ENCODE results near the gene WDR45B.
A peak's percentile ranks its signal among the peaks of the same experiment; 100 is the strongest.
"Not testable (repeated sequence)": the region's sequence is repeated elsewhere in the genome, so short reads cannot be mapped to it uniquely, and the experiment has no call there.

The WDR45B gene

DNA sequence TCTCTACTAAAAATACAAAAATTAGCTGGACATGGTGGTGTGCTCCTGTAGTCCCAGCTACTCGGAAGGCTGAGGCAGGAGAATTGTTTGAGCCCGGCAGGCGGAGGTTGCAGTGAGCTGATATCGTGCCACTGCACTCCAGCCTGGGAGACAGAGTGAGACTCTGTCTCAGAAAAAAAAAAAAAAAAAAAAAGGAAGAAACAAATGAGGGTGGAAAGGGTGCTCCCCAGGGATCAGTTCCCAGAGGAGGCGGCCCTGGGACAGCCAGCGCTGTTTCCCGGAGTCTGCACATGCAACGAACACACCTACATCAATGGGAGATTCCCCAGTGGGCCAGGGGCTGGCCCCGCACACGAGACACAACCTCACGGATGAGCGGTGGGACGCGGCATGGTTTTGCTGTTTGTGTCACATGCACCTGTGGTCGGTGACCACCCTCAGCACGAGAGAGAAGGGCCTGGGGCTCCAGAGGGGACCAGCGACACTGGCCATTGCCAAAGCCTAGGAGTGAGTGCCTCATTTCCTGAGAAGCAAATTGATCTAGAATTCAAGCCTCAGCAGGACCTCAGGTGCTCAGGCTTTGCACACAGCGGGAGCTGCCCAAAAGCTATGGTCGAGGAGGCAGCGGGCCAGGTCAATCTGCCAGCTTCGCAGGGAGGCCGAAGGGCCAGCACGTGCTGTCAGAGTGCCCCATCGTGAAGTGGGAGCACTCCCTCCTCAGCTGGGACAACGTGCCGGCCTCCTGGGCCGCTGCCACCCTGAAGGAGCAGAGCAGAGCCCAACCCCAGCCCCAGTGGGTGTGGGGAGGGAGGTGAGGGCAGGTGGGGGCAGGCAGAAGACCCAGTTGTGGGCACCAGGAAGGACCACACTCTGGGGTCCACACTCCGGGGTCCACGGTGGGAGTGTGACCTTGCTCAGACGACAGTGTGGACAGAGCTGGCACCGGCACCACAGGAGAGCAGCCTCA lies 13.8 kb upstream of the WDR45B start:
- H3K4me3 ChIP-seq, result no peak overlapping the region
- no peak overlapping the region for H3K27ac ChIP-seq

GRCh38 chr17:82659886-82660285 lies 11.6 kb upstream of the WDR45B start:
- H3K4me3 ChIP-seq, result no peak overlapping the region
- no peak overlapping the region for H3K27ac ChIP-seq

DNA sequence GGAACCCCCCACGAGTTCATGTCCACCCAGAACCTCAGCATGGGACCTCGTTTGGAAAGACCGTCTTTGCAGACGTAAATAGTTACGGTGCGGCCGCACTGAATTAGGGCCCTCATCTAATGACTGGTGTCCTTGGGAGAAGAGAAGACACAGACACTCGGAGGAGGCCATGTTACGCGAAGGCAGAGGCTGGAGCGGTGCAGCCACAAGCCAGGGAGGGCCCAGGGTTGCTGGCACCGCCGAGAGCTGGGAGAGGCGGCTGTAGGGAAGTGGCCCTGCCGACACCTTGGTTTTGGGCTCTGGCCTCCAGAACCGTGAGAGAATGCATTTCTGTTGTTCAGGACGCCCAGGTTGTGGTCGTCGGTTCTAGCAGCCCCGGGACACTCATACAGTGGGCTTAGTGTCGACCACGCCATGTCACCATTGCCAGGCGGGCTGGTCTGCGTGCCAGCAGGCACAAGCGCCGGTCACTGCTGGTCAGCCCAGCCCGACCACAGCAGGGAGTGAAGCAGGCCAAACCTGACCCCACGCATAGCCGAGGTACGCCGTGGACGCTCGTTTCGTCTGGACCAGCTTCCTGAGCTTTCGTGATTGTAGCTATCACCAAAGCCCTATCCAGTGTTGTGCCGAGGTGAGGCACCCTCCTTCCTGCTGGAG lies 10.7 kb upstream of the WDR45B start:
- no peak overlapping the region for H3K4me3 ChIP-seq

GRCh38 chr17:82658331-82658730 lies 10.1 kb upstream of the WDR45B start:
- Histone ChIP-seq H3K4me3 (no peak overlapping the region), H3K27ac (no peak overlapping the region)

More for the DNA sequence above, 10.7 kb upstream of the WDR45B start:
- H3K27ac ChIP-seq, result no peak overlapping the region

GRCh38 chr17:82657926-82658325 lies 9.7 kb upstream of the WDR45B start:
- no peak overlapping the region for H3K27ac ChIP-seq
- no peak overlapping the region for H3K4me3 ChIP-seq

GRCh38 chr17:82656266-82656665 lies 8.0 kb upstream of the WDR45B start:
- Histone ChIP-seq H3K27ac (no peak overlapping the region), H3K4me3 (no peak overlapping the region)

DNA sequence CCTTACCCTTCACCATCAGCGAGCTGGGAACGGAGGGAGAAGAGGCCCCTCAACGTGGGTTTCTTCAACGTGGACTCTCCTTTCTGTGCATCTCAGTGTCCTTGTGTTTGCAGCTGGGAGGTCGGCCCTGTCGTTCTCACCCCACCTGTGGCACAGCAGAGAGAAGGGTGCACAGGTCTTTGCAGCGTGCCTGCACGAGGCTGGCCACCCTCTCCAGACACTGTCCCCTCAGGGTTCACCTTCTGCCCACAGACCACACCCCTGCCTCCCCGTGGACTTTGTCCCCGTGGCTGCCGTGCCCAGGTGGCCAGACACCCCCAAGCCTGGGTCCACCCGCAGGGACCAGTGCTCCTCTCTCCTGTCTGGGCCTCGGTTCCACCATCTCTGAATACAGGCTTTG lies 7.3 kb upstream of the WDR45B start:
- Histone ChIP-seq H3K27ac (peak overlapping the region in 2 of 21 experiments; percentile 18 to 42), H3K4me3 (no peak overlapping the region)

DNA sequence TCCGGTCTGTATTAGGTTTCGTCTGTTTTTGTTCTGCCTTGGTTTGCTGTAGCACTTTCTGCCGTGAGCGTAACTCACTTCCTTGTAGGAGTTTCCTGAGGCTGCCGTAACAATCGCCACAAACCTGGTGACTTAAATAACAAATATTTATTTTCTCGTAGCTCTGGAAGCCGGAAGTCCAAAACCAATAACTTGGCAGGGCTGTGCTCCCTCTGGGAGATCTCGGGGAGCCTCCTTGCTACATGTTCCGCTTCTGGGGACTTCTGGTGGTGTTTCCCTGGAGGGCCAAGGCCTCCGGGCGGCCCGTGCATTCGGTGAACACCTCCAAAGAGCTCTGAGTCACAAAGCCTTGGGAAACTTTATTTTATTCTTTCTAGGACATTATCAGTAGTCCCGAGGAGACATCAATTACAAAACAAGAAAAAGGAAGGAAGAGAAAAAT lies 6.8 kb upstream of the WDR45B start:
- no peak overlapping the region for H3K4me3 ChIP-seq
- peak overlapping the region in 4 of 21 experiments; percentile 18 to 42 (median 28) for H3K27ac ChIP-seq

DNA sequence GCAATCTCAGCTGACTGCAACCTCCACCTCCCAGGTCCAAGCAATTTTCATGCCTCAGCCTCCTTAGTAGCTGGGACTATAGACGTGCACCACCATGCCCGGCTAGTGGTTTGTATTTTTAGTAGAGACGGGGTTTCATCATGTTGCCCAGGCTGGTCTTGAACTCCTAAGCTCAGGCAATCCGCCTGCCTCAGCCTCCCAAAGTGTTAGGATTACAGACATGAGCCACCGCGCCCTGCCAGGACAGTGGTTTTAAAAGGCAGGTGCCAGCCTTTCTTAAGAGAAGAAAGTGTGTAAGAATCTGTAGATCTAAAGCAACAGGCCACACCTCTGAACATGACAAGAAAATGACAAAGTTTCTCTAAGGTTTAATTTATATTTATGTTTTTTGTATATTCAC lies 6.4 kb upstream of the WDR45B start:
- peak overlapping the region in 4 of 21 experiments; percentile 18 to 43 (median 28) for H3K27ac ChIP-seq
- not testable (repeated sequence) for H3K4me3 ChIP-seq

DNA sequence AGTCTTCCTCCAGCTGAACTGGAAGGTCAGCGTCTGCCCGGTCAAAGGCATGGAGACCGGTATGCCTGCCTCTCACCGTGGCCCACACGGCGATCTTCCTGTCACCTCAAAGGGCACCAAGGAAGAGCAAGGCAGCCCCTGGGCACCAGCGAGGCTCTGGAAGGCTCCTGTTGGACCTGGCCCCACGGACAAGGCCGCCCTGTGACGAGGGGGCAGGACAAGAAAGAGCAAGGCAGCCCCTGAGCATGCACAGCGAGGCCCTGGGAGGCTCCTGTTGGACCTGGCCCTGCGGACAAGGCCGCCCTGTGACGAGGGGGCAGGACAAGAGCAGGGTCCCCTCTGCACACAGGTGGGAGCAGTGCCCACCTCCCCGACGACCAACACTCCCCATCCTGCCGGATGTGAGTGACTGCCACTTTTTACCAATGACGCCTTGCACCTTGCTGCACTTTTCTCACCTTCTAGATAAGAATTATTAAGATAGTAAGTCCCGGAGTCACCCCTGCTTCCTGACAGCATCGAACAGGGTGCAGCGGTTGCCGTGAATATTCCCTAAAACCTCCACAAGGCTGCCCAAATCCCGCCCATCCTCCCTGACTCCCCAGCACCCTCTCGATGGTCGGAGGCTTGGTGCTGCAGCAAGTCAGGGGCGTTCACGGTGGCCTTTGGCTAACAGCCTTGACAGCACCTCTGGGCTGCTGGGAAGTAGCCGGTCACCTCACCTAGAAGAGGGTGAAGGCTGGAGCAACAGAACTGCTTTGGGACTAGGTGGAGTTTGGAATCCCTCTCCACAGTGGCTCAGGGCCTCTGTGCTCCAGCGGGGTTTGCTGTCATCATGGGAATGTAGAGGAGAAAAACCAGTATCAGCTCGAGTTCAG lies 5.6 kb upstream of the WDR45B start:
- Histone ChIP-seq H3K27ac (peak overlapping the region in 2 of 21 experiments; percentile 4 to 34), H3K4me3 (no peak overlapping the region)

DNA sequence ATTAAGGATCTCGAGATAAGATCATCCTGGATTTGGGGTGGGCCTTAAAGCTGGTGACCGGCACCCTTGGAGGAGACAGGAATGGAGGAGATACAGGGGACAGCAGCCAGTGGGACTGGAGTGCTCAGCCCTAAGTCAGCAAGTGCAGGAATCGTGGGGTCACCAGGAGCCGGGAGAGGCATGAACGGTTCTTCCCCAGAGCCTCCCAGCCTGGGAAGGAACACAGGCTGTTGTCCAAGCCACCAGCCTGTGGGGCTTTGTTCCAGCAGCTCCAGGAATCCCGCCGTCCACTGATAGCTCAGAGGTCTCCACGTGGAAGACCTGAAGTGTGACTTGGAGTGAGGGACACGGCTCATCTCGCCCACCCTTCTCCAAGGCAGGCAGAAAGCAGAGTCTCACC lies 2.5 kb upstream of the WDR45B start:
- Histone ChIP-seq H3K4me3 (no peak overlapping the region), H3K27ac (no peak overlapping the region)

- Histone ChIP-seq H3K4me3 (no peak overlapping the region), H3K27ac (peak overlapping the region in 3 of 21 experiments; percentile 23 to 69 (median 54))
Measured at GRCh38 chr17:82649501-82650261, 1.4 kb upstream of the WDR45B start.

DNA sequence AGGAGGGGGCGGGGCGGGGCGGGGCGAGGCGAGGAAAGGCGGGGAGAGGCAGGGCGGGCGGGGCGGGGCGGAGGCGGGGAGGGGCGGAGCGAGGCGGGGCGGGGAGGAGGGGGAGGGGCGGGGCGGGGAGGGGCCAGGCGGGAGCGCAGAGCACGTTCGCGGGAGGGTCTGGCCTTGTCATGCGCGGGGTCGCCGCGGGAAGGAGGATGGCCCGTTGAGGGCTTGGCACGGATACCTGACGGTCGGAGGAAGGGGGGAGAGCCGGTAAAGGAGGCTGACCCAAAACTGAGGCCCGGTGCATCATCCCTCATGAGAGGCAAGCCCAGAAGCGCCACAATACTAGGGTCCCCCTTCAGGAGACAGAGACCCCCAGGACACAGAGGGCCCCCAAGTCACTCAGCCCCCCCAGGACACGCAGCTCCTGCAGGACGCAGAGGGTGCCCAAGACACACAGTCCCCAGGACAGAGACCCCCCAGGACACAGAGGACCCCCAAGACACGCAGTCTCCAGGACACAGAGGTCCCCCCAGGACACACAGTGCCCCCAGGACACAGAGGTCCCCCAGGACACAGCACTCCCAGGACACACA lies 593 bp upstream of the WDR45B start:
- Histone ChIP-seq H3K27ac (peak overlapping the region in 12 of 21 experiments; percentile 23 to 69 (median 56)), H3K4me3 (peak overlapping the region in 4 of 7 experiments; percentile 23 to 33 (median 24))

- Histone ChIP-seq H3K4me3 (peak overlapping the region; percentile 75 to 100 (median 99)), H3K27ac (peak overlapping the region; percentile 87 to 100 (median 97))
Measured at GRCh38 chr17:82647593-82648164, 565 bp downstream of the WDR45B start.

DNA sequence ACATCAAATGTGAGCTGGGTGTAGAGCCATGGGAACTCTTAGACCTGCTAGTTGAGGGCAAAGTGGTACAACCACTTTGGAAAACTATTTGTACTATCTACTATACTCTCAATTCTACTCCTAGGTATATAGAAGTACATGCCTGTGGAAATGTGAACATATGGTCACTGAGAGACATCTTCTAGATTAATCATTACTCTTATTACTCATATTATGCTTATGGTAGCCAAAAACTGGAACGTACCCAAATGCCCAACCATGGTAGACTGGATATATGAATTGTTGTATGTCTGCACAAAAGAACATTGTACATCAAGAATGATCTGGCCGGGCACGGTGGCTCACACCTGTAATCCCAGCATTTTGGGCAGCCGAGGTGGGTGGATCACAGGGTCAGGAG lies 2.7 kb downstream of the WDR45B start:
- H3K4me3 ChIP-seq, result no peak overlapping the region
- H3K27ac ChIP-seq, result no peak overlapping the region

DNA sequence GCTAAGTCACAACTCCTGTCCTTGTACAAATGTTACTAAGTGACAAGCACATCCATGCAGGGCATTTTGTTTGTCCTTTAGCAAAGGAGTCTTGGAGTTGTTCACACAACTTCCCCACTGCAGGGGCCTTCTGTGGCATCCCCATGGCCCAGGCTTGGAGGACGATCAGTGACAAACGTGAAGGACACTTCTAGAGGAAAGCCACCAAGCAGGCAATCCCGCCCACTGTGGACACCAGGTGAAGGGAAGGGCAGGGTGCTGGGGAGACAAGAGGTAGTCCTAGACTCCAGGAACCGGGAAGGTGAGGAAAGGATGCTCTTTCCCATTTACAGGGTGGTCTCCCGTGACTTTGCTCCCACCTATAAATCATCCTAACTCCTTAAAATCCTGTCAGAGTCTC lies 4.1 kb downstream of the WDR45B start:
- Histone ChIP-seq H3K27ac (no peak overlapping the region), H3K4me3 (no peak overlapping the region)

DNA sequence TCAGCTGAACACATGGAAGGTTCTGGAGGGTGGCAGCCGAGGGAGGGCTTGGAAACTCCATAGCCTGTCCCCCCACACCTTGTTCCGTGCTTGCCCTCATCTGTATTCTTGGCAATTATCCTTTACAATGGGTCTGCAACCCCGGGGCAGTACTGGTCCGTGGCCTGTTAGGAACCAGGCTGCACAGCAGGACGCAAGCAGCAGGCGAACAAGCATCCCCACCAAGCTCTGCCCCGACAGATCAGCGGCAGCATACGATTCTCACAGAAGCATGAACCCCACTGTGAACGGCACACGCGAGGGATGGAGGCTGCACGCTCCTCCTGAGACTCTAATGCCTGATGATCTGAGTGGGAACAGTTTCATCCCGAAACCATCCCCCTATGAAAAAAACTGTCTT lies 6.2 kb downstream of the WDR45B start:
- Histone ChIP-seq H3K4me3 (no peak overlapping the region), H3K27ac (no peak overlapping the region)

DNA sequence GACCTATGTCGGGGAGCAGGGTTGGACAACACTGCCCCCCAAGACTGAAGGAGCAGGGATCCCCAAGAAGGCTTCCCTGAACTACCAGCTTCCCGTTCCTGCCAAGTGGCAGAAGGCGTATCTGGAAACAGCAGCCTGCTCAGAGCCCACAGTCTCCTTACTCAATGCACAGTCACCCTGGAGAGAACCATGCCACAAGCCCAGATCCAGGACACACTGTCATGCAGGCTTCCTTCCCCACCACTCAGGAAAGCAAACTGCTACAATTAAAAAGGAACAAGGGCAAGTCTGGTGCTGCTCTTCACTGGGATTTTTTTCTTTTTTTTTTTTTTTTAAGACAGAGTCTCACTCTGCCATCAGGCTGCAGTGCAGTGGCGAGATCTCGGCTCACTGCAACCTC lies 8.2 kb downstream of the WDR45B start:
- peak overlapping the region in 1 of 21 experiments; percentile 20 for H3K27ac ChIP-seq
- no peak overlapping the region for H3K4me3 ChIP-seq
